Dendritic cell treated with granulocyte-macrophage colony-stimulating factor and Interleukin-4, amounts not matched to agents 40 ng/mL and 50 ng/mL, for 4 days (primary cell): Measurements from ENCODE around the gene EIPR1.
"Not testable (repeated sequence)": the region's sequence is repeated elsewhere in the genome, so short reads cannot be mapped to it uniquely, and the experiment has no call there.

Experiments
- H3K27ac Mint-ChIP-seq: one replicate; pipeline ENCODE4 v1.8.0; 2022; ENCODE audit warnings: mild to moderate bottlenecking, mixed read lengths
- H3K27me3 Mint-ChIP-seq: one replicate; pipeline ENCODE4 v1.8.0; 2022; ENCODE audit warnings: mild to moderate bottlenecking, mixed read lengths
- H3K36me3 Mint-ChIP-seq: one replicate; pipeline ENCODE4 v1.8.0; 2022; ENCODE audit warnings: low read depth, mixed read lengths
- H3K4me1 Mint-ChIP-seq: one replicate; pipeline ENCODE4 v1.8.0; 2022; ENCODE audit warnings: low read depth, mixed read lengths
- H3K4me3 Mint-ChIP-seq: one replicate; pipeline ENCODE4 v1.8.0; 2022; ENCODE audit warnings: mild to moderate bottlenecking, moderate library complexity, mixed read lengths
- H3K9me3 Mint-ChIP-seq: one replicate; pipeline ENCODE4 v1.8.0; 2022; ENCODE audit warnings: mixed read lengths
- intact Hi-C: fragments of 100-400 bp; cut with micrococcal nuclease; formaldehyde crosslinking; loops from one replicate; pipeline ENCODE4 v1.15.0; 2022

Gene EIPR1

DNA sequence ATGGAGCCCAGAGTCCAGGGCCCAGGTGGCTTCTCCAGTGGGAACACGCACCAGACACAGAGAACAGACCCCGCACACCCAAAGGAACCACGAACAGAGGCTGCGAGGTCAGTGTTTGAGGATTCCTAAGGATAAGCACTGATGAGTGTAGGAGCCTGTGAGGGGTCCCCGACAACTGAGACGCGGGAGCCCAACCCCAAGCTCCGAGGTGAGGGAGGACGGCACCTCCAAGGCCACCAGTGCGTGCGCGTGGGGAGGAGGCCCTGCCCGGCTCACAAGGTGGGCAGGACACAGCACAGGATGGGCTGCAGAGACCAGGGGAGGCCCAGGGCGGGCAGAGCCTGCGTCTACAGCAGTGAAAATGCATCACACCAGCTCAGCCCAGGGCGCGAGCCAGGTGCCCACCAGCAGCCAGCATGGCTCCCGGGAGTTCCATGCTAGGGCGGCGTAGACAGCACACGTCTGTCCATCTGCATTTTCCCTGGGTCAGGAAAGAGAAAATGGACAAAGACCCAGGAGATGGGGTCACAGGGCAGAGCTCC is 189.1 kb downstream of the EIPR1 start:
- Mint-ChIP-seq H3K27me3 (no peaks in the 10 kb centered on the region), H3K27ac (no peak overlapping the region), H3K4me3 (no peak overlapping the region), H3K4me1 (no peaks in the 10 kb centered on the region), H3K36me3 (peaks cover 91% of the 10 kb centered on the region), H3K9me3 (no peaks in the 10 kb centered on the region)
- intact Hi-C loops, result no loop called here

GRCh38 chr2:3187467-3187866 is 190.2 kb downstream of the EIPR1 start:
- H3K4me1 Mint-ChIP-seq, result no peaks in the 10 kb centered on the region
- H3K4me3 Mint-ChIP-seq, result no peak overlapping the region
- H3K9me3 Mint-ChIP-seq, result no peaks in the 10 kb centered on the region
- no peaks in the 10 kb centered on the region for H3K27me3 Mint-ChIP-seq
- H3K27ac Mint-ChIP-seq, result no peak overlapping the region
- intact Hi-C loops, result no loop called here
- H3K36me3 Mint-ChIP-seq, result peaks cover 83% of the 10 kb centered on the region

DNA sequence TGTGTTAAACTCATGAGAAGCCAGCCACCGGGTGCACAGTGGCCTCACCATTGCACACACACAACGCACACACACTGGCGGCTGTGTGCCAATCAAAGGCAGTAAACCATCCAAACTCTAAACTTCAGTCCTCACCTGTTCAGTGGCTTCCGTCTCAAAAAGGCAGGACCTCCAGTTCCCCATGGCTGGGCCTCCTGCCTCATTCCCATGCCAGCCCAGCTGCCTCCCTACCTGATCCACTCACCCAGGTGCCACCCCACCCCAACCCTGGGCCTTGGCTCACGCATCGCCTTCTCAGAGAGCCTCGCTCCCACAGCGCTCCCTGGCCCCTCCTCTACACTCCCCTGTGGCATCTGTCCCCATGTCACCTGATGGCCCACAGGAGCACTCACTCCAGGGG is 190.9 kb downstream of the EIPR1 start:
- no peaks in the 10 kb centered on the region for H3K4me1 Mint-ChIP-seq
- no peak overlapping the region for H3K27ac Mint-ChIP-seq
- H3K27me3 Mint-ChIP-seq, result no peaks in the 10 kb centered on the region
- no peaks in the 10 kb centered on the region for H3K9me3 Mint-ChIP-seq
- no peak overlapping the region for H3K4me3 Mint-ChIP-seq
- intact Hi-C loops, result no loop called here
- peaks cover 77% of the 10 kb centered on the region for H3K36me3 Mint-ChIP-seq

GRCh38 chr2:3185910-3186309 is 191.7 kb downstream of the EIPR1 start:
- H3K36me3 Mint-ChIP-seq, result peaks cover 75% of the 10 kb centered on the region
- no peak overlapping the region for H3K27ac Mint-ChIP-seq
- H3K9me3 Mint-ChIP-seq, result no peaks in the 10 kb centered on the region
- no peaks in the 10 kb centered on the region for H3K4me1 Mint-ChIP-seq
- no peaks in the 10 kb centered on the region for H3K27me3 Mint-ChIP-seq
- intact Hi-C loops, result no loop called here
- no peak overlapping the region for H3K4me3 Mint-ChIP-seq

DNA sequence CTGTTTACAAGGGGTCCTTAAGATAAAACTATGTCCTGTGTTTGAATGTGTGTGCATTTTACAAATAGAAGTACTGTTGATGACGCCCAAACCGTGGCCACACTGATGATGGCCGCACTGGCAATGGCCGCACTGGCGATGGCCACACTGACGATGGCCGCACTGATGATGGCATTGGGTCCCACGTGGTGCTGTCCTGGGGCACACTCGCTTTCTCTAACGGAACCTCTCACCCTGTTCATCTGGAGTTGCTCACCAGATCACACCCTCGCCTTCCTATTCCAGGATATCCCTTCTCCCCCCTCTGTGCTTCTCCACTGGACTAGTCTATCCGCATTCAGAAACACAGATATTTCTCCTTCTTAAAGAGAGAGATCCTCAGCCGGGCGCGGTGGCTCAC is 192.4 kb downstream of the EIPR1 start:
- intact Hi-C loops, result no loop called here
- Mint-ChIP-seq H3K4me3 (no peak overlapping the region), H3K9me3 (no peaks in the 10 kb centered on the region), H3K27ac (no peak overlapping the region), H3K36me3 (peaks cover 68% of the 10 kb centered on the region), H3K27me3 (no peaks in the 10 kb centered on the region), H3K4me1 (no peaks in the 10 kb centered on the region)

- intact Hi-C loops, result no loop called here
- Mint-ChIP-seq H3K36me3 (peaks cover 57% of the 10 kb centered on the region), H3K27me3 (no peaks in the 10 kb centered on the region), H3K4me3 (no peak overlapping the region), H3K9me3 (no peaks in the 10 kb centered on the region), H3K27ac (no peak overlapping the region), H3K4me1 (no peaks in the 10 kb centered on the region)
These were observed 193.5 kb downstream of the EIPR1 start for GRCh38 chr2:3184167-3184566.

DNA sequence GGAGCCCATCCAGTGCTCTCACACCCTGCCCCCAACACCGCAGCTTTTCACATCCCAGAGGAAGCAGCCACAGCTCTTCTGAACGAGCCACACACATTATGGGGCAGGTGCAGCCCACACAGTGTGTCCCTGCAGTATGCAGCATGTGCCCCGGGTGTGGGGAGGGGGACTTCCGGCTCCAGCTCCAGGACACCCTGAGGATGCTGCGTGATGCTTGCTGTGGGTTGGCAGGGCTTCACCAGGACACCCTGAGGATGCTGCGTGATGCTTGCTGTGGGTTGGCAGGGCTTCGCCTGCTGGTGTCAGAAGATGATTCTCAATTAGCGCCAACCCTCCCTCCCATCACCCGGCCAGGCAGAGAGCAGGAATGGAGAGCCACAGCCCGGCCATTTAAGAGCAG is 193.9 kb downstream of the EIPR1 start:
- no peaks in the 10 kb centered on the region for H3K27me3 Mint-ChIP-seq
- H3K4me3 Mint-ChIP-seq, result no peak overlapping the region
- H3K9me3 Mint-ChIP-seq, result no peaks in the 10 kb centered on the region
- no peak overlapping the region for H3K27ac Mint-ChIP-seq
- H3K36me3 Mint-ChIP-seq, result peaks cover 53% of the 10 kb centered on the region
- intact Hi-C loops, result no loop called here
- no peaks in the 10 kb centered on the region for H3K4me1 Mint-ChIP-seq

- Mint-ChIP-seq H3K9me3 (no peaks in the 10 kb centered on the region), H3K27me3 (no peaks in the 10 kb centered on the region), H3K4me3 (no peak overlapping the region), H3K27ac (no peak overlapping the region), H3K36me3 (peaks cover 45% of the 10 kb centered on the region), H3K4me1 (no peaks in the 10 kb centered on the region)
- intact Hi-C loops, result no loop called here
These were observed 194.8 kb downstream of the EIPR1 start for GRCh38 chr2:3182848-3183247.

GRCh38 chr2:3181416-3182010 is 196.1 kb downstream of the EIPR1 start:
- Mint-ChIP-seq H3K4me3 (no peak overlapping the region), H3K36me3 (peaks cover 50% of the 10 kb centered on the region), H3K4me1 (no peaks in the 10 kb centered on the region), H3K27ac (no peak overlapping the region), H3K27me3 (no peaks in the 10 kb centered on the region), H3K9me3 (no peaks in the 10 kb centered on the region)
- intact Hi-C loops, result no loop called here

DNA sequence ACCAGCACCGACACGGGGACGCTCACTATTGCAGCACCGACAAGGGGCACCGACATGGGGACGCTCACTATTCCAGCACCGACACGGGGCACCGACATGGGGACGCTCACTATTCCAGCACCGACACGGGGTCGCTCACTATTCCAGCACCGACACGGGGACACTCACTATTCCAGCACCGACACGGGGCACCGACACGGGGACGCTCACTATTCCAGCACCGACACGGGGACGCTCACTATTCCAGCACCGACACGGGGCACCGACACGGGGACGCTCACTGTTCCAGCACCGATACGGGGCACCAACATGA is 196.8 kb downstream of the EIPR1 start:
- H3K4me3 Mint-ChIP-seq, H3K4me1 Mint-ChIP-seq, H3K9me3 Mint-ChIP-seq, intact Hi-C loops, H3K27ac Mint-ChIP-seq, H3K27me3 Mint-ChIP-seq: not testable (repeated sequence)
- peaks cover 46% of the 10 kb centered on the region for H3K36me3 Mint-ChIP-seq

GRCh38 chr2:3180082-3180908 is 197.3 kb downstream of the EIPR1 start:
- peaks cover 44% of the 10 kb centered on the region for H3K36me3 Mint-ChIP-seq
- H3K9me3 Mint-ChIP-seq, result no peaks in the 10 kb centered on the region
- intact Hi-C loops, result no loop called here
- no peaks in the 10 kb centered on the region for H3K4me1 Mint-ChIP-seq
- H3K27ac Mint-ChIP-seq, result no peak overlapping the region
- no peak overlapping the region for H3K4me3 Mint-ChIP-seq
- no peaks in the 10 kb centered on the region for H3K27me3 Mint-ChIP-seq

- Mint-ChIP-seq H3K27ac (no peak overlapping the region), H3K4me3 (no peak overlapping the region), H3K4me1 (no peaks in the 10 kb centered on the region), H3K9me3 (no peaks in the 10 kb centered on the region), H3K36me3 (peaks cover 44% of the 10 kb centered on the region), H3K27me3 (no peaks in the 10 kb centered on the region)
- intact Hi-C loops, result no loop called here
These were observed 198.0 kb downstream of the EIPR1 start for GRCh38 chr2:3179626-3180025.

DNA sequence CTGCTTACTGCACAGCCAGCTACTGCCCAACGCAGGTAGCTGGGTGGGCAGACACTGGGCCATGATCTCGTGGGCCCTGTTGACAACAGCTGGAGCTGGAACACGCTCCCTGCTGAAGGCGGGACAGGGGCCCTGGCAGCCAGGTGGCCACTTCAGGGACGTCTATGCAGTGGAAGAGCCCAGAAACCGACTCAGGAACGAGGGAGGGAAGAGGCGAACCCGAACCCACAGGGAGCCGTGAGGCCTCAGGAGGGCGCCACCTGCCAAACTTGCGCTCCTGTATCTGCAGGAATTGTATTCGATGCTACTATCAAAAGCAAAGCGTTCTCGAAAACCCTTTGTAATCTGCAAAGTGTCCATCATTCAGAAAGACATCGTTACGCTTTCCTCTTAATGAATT is 198.4 kb downstream of the EIPR1 start:
- intact Hi-C loops, result no loop called here
- no peaks in the 10 kb centered on the region for H3K9me3 Mint-ChIP-seq
- no peak overlapping the region for H3K27ac Mint-ChIP-seq
- H3K36me3 Mint-ChIP-seq, result peaks cover 44% of the 10 kb centered on the region
- H3K27me3 Mint-ChIP-seq, result no peaks in the 10 kb centered on the region
- no peak overlapping the region for H3K4me3 Mint-ChIP-seq
- no peaks in the 10 kb centered on the region for H3K4me1 Mint-ChIP-seq

DNA sequence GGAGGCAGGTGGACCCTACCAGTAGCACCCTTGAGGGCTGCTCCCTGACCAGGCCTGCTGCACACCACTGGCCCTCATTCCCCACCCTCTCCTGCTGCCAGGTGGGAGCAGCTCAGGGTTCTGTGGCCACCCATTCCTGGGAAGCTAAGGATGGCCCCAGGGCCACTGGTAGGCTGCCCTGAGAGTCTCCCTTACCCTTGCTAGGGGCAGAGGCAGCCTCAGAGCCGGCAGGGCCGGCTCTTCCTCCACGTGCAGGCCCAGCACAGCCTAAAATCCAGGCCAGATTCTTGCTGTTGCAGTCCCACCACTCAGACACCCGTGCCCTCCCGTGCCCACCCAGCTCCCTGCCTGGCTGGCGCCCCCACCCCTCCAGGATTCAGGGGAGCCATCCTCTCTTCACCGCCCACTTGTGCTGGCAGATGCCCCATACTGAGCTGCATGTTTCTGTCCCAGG is 199.0 kb downstream of the EIPR1 start:
- Mint-ChIP-seq H3K27me3 (no peaks in the 10 kb centered on the region), H3K36me3 (peaks cover 38% of the 10 kb centered on the region), H3K4me3 (no peak overlapping the region), H3K4me1 (no peaks in the 10 kb centered on the region), H3K9me3 (no peaks in the 10 kb centered on the region), H3K27ac (no peak overlapping the region)
- intact Hi-C loops, result no loop called here
